ENCODE results near the gene MAPKAP1.

MAPKAP1 gene

GRCh38 chr9:125505988-125506438 lies 201.0 kb downstream of the MAPKAP1 start:
- TF ChIP-seq PPARA (CRISPR knock-in tag; IDR thresholded peaks at IDR 0.05; ENCODE audit: borderline replicate concordance) (no peak), ZNF565 (CRISPR knock-in tag; conservative IDR thresholded peaks at IDR 0.05; ENCODE audit: low read depth) (no peak), ZFP30 (CRISPR knock-in tag; IDR thresholded peaks at IDR 0.05) (no peak), ESRRG (CRISPR knock-in tag; IDR thresholded peaks at IDR 0.05) (no peak), ARNTL (CRISPR knock-in tag; IDR thresholded peaks at IDR 0.05; ENCODE audit: borderline replicate concordance, low read depth) (no peak), OSR1 (CRISPR knock-in tag; IDR thresholded peaks at IDR 0.05) (no peak), GLIS3 (CRISPR knock-in tag; IDR thresholded peaks at IDR 0.05) (no peak), ZFP3 (CRISPR knock-in tag; IDR thresholded peaks at IDR 0.05) (no peak), CREB5 (CRISPR knock-in tag; IDR thresholded peaks at IDR 0.05; ENCODE audit: low read depth) (no peak), SNAI2 (CRISPR knock-in tag; IDR thresholded peaks at IDR 0.05) (no peak), TSHZ2 (CRISPR knock-in tag; IDR thresholded peaks at IDR 0.05) (no peak), TOX (CRISPR knock-in tag; IDR thresholded peaks at IDR 0.05; ENCODE audit: borderline replicate concordance) (no peak), BACH2 (CRISPR knock-in tag; IDR thresholded peaks at IDR 0.05; ENCODE audit: borderline replicate concordance) (no peak), CSDC2 (CRISPR knock-in tag; IDR thresholded peaks at IDR 0.05) (no peak), PATZ1 (CRISPR knock-in tag; IDR thresholded peaks at IDR 0.05; ENCODE audit: borderline replicate concordance) (no peak), CSRNP3 (CRISPR knock-in tag; IDR thresholded peaks at IDR 0.05) (no peak), ZNF8 (CRISPR knock-in tag; IDR thresholded peaks at IDR 0.05) (no peak)
- no peak for ATAC-seq

- no peak for ATAC-seq
- TF ChIP-seq POU6F1 (CRISPR knock-in tag; IDR thresholded peaks at IDR 0.05; ENCODE audit: borderline replicate concordance, low read depth), result no peak
- no peak for TF ChIP-seq ZFP30 (CRISPR knock-in tag; IDR thresholded peaks at IDR 0.05)
- TF ChIP-seq ZC3H10 (CRISPR knock-in tag; IDR thresholded peaks at IDR 0.05), result no peak
- no peak for TF ChIP-seq PPARA (CRISPR knock-in tag; IDR thresholded peaks at IDR 0.05; ENCODE audit: borderline replicate concordance)
- TF ChIP-seq ZNF8 (CRISPR knock-in tag; IDR thresholded peaks at IDR 0.05), result no peak
- no peak for TF ChIP-seq TSHZ2 (CRISPR knock-in tag; IDR thresholded peaks at IDR 0.05)
- TF ChIP-seq ARNTL (CRISPR knock-in tag; IDR thresholded peaks at IDR 0.05; ENCODE audit: borderline replicate concordance, low read depth), result no peak
- no peak for TF ChIP-seq OSR1 (CRISPR knock-in tag; IDR thresholded peaks at IDR 0.05)
- no peak for TF ChIP-seq SNAI2 (CRISPR knock-in tag; IDR thresholded peaks at IDR 0.05)
- no peak for TF ChIP-seq CSRNP3 (CRISPR knock-in tag; IDR thresholded peaks at IDR 0.05)
- TF ChIP-seq RARB (CRISPR knock-in tag; IDR thresholded peaks at IDR 0.05), result no peak
- TF ChIP-seq ISL1 (CRISPR knock-in tag; IDR thresholded peaks at IDR 0.05), result no peak
- TF ChIP-seq ZNF70 (CRISPR knock-in tag; IDR thresholded peaks at IDR 0.05), result no peak
- no peak for TF ChIP-seq ZFP3 (CRISPR knock-in tag; IDR thresholded peaks at IDR 0.05)
Measured at GRCh38 chr9:125504616-125505015, 202.4 kb downstream of the MAPKAP1 start.
